ENCODE data around the gene UBE2R2.
A peak's percentile ranks its signal among the peaks of the same experiment; 100 is the strongest.
"Not testable (repeated sequence)": the region's sequence is repeated elsewhere in the genome, so short reads cannot be mapped to it uniquely, and the experiment has no call there.

UBE2R2 gene

DNA sequence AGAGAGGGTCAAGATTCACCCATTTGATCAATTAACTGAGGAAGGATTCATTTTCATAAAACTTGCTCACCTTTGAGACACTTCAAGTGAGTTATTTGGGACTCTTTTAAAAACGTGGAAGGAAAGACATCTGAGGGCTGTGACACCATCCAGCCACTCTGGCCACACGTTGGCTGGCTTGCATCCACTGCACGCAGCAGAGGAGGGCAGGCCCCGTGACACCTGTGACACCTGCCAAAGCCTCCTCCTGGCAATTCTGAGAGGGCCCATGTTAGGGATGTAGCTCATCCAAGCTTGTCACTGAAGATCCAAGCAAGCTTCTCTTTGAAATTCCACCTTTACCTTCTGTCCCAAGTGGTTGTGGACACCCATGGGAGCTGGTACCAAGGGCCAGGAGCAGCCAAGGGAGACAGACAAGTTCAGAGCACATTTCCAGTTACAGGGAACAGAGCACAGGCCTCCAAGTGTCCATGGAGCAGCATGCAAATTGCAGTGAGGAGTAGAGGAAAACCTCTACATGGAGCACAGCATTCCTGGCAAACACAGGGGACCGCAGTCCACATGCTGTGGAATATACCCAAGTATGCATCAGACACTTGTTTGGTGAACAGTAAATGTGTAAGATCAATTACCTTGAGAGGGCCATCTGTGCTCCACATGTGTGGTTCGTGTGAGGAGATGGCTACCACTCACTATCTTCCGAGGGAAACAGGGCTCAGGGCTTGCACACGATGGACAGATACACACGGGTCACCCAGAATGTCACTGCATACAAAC lies 16.8 kb upstream of the UBE2R2 start:
- no peak for DNase-seq

DNA sequence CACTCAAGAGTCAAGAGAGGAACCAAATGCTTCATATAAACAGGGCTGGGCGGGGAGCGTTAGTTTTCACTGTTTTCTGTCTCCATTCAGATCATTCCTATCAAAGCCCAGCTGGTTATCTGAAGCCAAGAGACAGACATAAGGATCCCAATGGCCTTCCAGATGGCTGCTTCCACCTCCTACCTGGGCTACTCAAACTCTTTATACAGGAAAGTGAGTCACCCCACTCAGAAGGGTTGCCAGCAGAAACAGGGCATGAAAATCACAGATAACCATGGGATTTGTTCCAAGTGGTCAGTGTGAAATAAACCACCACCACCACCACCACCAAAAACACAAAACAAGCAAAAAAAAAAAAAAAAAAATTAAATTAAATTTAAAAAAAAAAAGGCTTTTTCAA lies 16.1 kb upstream of the UBE2R2 start:
- no peak for DNase-seq

DNA sequence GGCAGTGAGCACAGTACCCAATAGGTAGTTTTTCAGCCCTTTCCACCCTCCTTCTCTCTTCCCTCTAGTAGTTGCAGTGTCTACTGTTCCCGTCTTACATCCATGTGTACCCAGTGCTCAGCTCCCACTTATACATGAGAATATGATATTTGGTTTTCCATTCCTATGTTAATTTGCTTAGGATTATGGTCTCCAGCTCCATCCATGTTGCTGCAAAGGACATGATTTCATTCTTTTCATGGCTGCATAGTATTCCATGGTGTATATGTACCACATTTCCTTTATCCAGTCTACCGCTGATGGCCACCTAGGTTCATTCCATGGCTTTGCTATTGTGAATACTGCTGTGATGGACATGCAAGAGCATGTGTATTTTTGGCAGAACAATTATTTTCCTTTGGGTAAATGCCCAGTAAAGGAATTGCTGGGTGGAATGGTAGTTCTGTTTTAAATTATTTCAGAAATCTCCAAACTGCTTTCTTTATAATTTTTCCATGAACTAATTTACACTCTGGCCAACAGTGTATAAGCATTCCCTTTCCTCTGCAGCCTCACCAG lies 14.9 kb upstream of the UBE2R2 start:
- not testable (repeated sequence) for DNase-seq

DNA sequence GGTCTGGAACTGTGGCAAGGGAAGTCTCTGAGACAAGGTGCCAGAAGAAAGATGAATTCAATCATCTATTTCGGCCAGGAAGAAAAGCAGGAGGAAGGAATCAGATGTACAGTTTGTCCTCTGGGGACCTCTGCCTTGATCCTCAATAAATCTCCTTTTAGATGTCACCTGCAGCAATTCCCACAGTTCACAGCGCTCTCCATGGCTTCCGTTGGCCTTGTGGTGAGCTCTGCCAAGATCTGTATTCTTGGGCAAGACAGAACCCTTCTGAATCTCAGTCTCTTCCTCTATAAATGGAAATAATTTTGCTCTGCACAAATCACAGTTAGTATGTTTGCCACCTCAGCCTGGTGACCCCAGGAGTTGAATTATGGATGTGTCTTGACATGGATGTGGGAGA lies 12.8 kb upstream of the UBE2R2 start:
- not testable (repeated sequence) for DNase-seq

DNA sequence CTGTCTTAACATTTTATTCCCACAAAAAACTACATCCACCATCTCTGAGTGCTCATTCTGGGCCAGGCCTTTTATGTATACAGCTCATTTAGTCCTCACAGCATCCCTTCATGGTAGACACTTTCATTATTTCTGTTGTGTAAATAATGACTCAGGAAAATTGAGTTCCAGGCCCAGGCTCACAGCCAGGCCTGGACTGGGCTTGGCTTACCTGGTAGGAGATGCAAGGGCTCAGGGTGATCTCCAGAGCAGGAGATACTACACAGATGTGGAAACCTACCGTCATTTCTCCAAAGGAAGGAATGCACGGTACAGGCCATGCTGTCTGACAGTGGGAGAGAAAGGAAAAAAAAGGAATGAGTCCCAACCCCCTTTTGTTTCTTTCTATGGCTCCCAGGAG lies 9.8 kb upstream of the UBE2R2 start:
- DNase-seq = not testable (repeated sequence)

DNA sequence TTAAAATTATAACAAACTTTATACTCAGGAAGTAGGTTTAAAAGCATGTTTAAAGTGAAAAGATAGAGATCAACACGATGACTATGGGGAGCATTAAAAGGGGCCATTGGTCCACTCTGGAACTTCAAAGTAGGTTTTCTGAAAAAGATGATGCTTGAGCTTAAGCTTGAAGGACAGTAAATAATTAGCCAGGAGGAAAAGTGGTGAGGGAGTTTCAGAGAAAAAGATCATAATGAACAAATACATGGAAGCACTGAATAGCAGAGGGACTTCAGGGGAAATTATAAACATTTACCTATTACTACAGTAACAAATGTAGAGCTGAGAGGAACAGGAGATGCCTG lies 8.0 kb upstream of the UBE2R2 start:
- not testable (repeated sequence) for DNase-seq

DNA sequence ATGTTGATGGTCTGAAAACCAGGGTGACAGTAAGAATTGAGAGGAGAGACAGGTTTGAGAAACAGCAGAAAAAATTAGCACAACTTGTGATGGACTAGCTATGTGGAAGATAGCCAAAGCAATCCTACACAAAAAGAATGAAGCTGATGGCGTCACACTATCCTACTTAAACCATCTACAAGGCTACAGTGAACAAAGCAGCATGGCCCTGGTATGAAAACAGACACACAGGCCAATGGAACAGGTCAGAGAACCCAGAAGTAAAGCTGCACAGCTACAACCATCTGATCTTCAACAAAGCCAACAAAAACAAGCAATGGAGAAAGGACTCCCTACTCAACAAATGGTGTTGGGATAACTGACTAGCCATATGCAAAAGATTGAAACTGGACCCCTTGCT lies 7.5 kb upstream of the UBE2R2 start:
- DNase-seq = no peak

DNA sequence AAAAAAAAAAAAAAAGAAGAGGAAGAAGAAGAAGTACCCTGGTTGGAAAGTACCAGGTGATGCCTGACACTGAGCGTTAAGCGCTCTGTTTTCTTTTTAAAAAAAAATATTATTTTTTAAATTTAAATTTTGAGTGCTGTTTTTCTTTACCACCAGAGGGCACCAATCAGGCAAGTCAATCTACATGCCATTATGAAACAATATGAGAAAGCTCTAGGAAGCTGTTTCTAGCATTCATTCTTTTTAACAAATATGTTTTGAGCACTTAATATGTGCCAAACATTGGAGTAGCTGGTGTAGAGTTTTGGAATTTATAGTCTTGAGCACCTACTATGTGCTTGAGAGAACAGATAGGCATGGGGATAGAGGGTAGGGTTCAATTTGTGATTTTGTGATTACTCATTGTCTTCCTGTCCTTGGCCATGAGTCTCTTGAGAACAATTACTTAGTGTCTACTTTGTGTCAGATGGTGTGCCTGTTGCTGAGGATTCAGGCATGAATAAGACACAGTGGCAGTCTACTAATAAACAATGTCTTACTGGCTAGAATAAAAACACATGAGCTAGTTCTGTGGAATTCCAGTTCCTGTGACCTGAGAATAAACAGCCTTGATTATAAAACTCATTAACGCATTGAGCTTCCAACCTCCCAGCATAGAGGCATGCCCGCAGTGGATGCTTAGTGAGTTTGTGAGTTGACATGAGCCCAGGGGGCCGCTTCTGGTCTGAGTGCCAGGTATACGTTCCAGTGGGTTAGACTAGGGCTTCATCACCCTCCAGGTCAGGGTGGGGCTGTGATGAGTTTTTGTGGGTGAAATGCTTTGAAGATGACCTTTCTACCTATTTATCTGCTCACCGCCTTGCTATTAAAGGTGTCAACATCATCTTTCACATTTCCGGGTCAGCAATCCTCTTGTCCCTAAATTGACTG lies 3.0 kb upstream of the UBE2R2 start:
- DNase-seq = no peak

DNA sequence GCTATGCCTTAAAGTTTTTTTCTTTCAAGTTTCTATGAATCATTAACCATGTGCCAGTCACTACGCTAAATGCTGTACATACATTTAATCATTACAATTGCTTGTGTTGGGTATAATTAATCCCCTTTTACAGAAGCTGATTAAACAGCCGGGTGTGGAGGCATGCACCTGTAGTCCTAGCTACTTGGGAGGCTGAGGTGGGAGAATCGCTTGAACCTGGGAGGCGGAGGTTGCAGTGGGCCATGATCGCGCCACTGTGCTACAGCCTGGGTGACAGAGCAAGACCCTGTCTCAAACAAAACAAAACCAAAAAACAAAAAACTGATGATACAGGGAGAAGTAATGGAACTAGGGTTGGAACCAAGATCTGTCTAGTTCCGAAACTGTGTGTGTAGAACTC lies 1.2 kb upstream of the UBE2R2 start:
- DNase-seq = no peak

DNA sequence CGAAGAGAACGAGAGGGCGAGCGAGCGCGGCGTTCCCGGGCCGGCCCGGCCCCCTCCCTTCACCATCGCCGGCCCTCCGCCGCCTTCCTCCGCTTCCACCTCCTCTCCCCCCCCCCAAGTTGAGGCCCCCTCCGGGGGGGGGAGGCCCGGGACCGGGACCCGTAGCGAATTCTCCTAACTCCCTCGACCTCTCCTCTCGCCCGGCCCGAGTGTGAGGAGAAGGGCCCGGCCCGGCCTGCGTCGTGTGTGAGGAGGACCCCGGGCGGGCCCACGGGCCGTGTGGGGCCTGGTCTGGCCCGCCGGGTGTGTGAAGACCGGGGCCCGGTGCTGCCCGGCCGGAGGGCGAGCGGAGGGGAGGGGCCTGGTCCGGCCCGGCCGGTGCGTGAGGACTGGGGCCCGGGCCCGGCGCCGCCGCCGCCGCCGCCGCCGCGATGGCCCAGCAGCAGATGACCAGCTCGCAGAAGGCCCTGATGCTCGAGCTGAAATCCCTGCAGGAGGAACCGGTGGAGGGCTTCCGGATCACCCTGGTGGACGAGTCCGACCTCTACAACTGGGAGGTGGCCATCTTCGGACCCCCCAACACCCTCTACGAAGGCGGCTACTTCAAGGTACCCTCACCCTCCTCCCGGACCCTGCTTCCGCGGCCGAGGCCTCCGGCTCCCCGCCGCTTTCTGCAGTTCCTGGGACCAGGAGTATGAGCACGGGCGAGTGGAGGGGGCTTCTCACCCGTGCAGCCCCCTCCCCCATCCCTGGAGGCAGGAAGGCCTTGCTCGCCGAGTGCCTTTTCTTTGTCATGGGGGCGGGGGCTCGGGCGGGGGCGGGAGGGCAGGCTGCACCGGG lies 587 bp downstream of the UBE2R2 start:
- peak; percentile 36 for DNase-seq

DNA sequence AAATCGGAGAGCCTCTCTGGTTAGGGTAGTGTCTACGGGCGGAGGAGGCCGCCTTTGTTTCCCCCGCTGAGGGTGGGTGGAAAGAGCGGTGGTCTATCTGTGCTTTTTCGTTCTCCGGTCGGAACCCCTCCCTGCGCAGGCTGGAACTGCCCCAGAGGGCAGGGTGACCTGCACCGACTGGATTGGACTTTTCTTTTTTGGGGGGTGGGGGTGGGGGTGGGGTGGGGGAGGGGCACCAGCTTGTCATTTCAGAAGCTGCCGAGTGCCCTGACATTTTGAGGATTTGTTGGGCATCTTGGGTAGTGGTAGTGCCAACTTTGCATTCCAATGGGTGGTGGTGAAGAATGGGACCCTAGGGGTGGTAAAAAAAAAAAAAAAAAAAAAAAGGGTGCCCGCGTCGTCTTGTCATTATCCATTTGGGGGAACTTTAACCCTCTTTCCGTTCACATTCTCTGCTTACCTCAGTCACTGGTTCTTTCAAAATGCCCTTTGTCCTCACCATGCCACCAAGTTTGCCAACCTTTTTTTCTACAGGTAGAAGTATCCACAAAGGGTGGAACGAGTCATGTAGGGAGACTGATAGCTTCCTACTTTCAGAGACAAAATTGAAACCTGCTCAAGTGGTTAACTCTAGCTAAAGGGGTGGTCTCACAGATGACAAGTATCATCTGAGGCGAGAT lies 1.3 kb downstream of the UBE2R2 start:
- no peak for DNase-seq

DNA sequence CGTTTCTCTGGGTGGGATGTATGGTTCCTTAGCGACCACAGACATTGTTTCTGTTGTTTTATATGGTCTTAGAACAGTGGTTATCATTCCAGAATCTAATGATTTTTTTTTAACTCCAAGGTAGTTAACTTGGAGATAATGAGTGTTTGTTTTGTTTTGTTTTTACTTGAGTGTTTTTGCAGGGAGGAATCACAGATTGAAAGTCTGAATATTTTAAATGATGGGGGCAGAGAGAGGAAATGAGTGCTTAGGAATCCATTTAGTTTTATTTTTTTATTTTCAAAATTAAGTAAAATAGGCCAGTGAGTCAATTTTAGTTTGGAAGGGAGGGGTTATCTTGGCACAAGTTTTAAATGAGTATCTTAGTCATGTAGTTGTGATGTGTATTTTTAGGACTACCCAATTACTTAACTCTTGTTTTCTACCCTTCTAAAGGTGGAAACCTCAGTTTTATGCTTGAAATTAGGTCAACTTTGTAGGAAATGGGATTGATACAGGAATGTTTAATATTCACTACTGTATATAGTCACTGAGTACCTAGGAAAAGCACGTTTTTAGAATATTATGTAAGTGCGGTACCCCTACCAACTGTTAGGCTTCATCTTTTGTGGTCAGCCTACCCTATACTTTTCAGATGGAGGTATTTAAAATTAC lies 2.0 kb downstream of the UBE2R2 start:
- DNase-seq = no peak

DNA sequence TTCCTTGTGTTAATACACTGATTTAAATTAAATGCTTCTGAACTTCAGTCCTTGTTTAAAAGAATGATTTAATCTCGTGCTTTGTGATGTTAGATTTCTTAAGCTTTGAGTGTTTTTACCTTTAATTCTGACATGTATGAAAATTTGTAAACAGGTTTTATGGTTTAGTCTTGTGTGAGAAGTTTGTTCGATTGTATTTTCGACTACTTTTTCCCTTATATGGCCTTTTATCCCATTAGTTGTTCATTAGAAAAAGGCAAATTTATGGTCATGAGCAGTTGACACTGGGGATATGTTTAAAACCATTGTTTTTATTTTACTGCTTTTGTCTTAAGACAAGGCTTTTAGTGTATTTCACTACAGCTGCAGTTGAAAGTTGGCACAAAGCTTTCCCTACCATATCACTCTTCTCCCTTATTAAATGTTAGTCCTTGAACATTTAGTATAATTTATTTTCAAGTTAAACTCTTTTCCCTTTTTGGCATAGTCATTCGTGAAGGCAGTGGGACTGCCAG lies 3.3 kb downstream of the UBE2R2 start:
- no peak for DNase-seq

DNA sequence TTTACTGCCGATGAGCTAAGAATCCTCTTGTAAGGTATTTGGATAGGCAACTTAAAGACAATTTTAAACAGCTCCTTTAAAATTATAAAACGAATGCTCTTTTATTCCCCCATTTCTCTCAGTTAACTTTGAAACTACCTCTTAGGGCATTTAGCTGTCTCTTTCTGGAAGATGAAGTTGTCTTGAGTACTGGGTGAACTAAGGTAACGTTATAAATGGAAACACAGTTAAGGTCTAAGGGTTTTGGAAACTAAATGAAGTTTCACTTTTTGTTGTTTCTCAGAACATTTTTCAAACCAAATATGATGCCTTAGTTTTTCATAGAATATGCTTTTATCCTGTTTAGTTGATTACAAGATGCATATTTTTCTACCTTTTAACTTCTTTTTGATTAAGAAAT lies 6.8 kb downstream of the UBE2R2 start:
- no peak for DNase-seq

DNA sequence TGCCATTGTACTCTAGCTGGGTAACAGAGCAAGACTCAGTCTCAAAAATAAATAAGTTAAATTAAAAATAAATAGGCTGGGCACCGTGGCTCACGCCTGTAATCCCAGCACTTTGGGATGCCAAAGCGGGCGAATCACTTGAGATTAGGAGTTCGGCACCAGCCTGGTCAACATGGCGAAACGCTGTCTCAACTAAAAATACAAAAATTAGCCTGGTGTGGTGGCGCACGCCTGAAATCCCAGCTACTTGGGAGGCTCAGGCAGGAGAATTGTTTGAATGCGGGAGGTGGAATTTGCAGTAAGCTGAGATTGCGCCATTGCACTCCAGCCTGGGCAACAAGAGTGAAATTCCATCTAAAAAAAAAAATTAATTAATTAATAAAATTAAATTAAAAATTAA lies 10.3 kb downstream of the UBE2R2 start:
- not testable (repeated sequence) for DNase-seq

DNA sequence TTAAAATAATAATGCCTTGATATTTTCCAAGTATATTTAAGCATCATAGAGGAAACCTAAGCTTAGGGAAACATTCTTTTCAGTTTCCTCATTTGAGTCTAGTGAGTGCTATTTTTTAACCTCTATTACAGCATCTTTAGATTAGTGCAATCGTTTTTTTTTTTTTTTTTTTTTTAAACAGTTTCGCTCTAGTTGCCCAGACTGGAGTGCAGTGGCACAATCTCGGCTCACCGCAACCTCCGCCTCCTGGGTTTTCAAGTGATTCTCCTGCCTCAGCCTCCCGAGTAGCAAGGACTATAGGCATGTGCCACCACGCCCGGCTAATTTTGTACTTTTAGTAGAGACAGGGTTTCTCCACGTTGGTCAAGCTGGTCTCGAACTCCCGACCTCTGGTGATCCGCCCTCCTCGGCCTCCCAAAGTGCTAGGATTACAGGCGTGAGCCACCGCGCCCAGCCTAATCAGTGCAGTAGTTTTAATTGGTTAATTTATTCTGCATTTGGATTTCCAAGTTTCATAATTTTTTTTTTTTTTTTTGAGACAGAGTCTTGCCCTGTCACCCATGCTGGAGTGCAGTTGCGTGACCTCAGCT lies 12.8 kb downstream of the UBE2R2 start:
- not testable (repeated sequence) for DNase-seq

DNA sequence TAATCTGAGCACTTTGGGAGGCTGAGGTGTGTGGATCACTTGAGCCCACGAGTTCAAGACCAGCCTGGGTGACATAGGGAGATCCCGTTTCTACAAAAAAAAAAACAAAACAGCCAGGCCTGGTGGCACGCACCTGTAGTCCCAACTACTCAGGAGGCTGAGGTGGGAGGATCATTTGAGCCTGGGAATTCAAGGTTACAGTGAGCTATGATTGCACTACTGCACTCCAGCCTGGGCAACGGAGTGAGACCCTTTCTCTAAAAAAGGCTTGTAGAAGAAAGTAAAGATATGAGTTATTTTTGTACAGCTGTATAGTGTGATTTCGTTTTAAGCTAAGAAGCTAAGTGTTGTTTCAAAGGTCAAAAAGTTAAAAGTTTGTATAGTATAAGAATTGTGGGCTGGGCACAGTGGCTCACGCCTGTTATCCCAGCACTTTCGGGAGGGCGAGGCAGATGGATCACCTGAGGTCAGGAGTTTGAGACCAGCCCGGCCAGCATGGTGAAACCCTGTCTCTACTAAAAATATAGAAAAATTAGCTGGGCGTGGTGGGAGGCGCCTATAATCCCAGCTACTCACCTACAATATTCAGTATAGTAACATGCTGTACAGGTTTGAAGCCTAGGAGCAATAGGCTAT lies 18.8 kb downstream of the UBE2R2 start:
- no peak for DNase-seq

DNA sequence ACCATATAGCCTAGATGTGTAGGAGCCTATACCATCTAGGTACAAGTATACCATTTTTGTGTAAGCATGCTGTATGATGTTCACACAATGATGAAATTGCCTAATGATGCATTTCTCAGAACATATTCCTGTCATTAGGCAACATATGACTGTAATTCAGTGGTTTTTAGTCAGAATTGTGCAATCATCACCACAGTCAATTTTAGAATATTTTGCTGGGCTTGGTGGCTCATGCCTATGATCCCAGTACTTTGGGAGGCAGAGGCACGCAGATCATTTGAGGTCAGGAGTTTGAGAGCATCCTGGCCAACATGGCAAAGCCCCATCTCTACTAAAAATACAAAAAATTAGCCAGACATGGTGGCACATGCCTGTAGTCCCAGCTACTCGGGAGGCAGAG lies 19.3 kb downstream of the UBE2R2 start:
- not testable (repeated sequence) for DNase-seq

DNA sequence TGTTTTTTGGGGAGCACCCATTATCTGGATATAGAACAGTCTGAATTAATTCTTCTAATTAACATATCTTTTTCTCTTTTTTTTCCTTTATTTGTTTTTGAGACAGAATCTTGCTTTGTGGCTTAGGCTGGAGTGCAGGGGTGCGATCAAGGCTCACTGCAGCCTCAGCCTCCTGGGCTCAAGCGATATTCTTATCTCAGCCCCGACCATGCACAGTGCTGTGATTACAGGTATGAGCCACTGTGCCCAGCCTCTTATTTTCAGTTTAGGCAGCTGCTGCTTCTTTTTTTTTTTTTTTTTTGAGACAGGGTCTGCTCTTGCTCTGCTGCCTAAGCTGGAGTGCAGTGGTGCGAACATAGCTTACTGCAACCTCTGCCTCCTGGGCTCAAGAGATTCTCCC lies 20.2 kb downstream of the UBE2R2 start:
- DNase-seq = no peak

DNA sequence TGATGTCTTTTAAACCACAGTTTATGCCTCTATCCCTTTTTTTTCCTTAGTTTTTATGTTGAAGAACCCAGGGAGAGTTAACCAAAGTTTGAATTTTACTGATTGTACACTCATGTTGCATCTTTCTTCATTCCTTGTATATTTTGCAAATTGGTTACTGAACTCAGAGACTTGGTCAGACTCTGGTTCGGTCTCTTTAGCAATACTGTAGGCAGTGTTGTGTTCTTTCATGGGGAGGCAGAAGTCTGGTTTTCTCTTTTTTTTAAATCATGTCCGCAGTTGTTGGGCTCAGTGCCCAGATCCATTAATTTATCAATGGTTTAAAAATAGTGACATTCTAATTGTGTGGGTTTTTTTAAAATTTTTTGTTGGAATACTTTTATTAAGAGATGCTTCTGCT lies 23.4 kb downstream of the UBE2R2 start:
- DNase-seq = no peak
